Right lobe of liver (tissue), 6 donors: ENCODE data around the gene WDPCP. TPM values are rescaled to one million over a fixed set of nuclear protein-coding genes. Genes with fewer than 3 reads are reported as not detected.

Experiments
- ATAC-seq, 4 donors: fragments of 200-7000 bp; cut with Tn5 transposase; one replicate each; pipeline ENCODE4 v1.9.1; 2020; ENCODE audit warnings: mild to moderate bottlenecking in 4 of 4, moderate library complexity in 4 of 4
- DNase-seq, 3 donors: peaks; one replicate each; pipeline ENCODE4 v3.0.0-alpha.2; 2020
- H3K27ac ChIP-seq, 3 donors: fragments of 200-600 bp; one replicate each; pipeline ENCODE4 v1.8.0; 2022
- H3K27me3 ChIP-seq, 2 donors: fragments of 200-600 bp; one replicate each; pipeline ENCODE4 v1.8.0; 2022
- H3K36me3 ChIP-seq, 4 donors: fragments of 200-600 bp; sonication (generic) in 1 of 4; one replicate each; pipeline versions ENCODE4 v1.5.1 to v1.8.0; 2017 to 2022; ENCODE audit warnings: control low read depth in 1 of 4
- H3K4me1 ChIP-seq, 4 donors: fragments of 200-600 bp; sonication (generic) in 1 of 4; one replicate each; pipeline versions ENCODE4 v1.5.1 to v1.8.0; 2017 to 2022; ENCODE audit warnings: control low read depth in 1 of 4
- H3K4me3 ChIP-seq, 3 donors: fragments of 200-600 bp; one replicate each; pipeline ENCODE4 v1.8.0; 2022
- H3K9me3 ChIP-seq, 4 donors: fragments of 200-600 bp; sonication (generic) in 1 of 4; one replicate each; pipeline versions ENCODE4 v1.5.1 to v1.8.0; 2017 to 2022; ENCODE audit warnings: control low read depth in 1 of 4
- CTCF ChIP-seq, 4 donors: fragments of 200-600 bp in 3 of 4; fragments of 450-650 bp in 1 of 4; IDR thresholded peaks; one replicate each; pipeline versions ENCODE4 v1.5.1 to v1.8.0; 2016 to 2022; ENCODE audit warnings: antibody characterized with exemption in 4 of 4, mild to moderate bottlenecking in 2 of 4
- POLR2A ChIP-seq: fragments of 450-650 bp; IDR thresholded peaks from one replicate; pipeline ENCODE4 v1.6.1; 2017; ENCODE audit warnings: antibody characterized with exemption, mild to moderate bottlenecking
- WGBS: methylation state at CpG from one replicate; pipeline ENCODE4 v1.1.6; 2018; ENCODE audit warnings: low coverage, low lambda C conversion rate; ENCODE audit not compliant: insufficient coverage; ENCODE audit errors: missing lambda C conversion rate; 5-methylcytosine and 5-hydroxymethylcytosine counted together
- intact Hi-C, 2 donors: fragments of 100-400 bp; cut with DNase I; formaldehyde crosslinking; loops; one replicate each; pipeline versions ENCODE4 v1.11.2 to v1.14.1; 2022
- total RNA-seq, 6 experiments: library from RNA; depleted of rRNA in 2 of 6; stranded (reverse); fragments of >200 nt in 2 of 6; fragmentation: NEBNext Ultra II Directional in 3 of 6; extraction: Animal tissue kit (Norgen Biotek cat#: 25700) in 3 of 6; gene quantifications; one replicate each; pipeline versions ENCODE4 v1.1.0 to v1.2.4, GENCODE V29; 2016 to 2023
- donor health status: DM: no; HTN: yes; CAD: no.
- donor health status: DM: no; HTN: no; CAD: no.
- donor health status: DM: no; HTN: no; CAD: no.
- donor health status: DM: no; HTN: yes; CAD: no.
- donor health status: DM: no; HTN: yes; CAD: no.

Gene WDPCP
- total RNA-seq, 6 experiments from 2014 or later, result 2.7 to 4.4 (median 3.0) TPM

GRCh38 chr2:63587814-63588384, 378 bp downstream of the WDPCP start:
- no peaks in the 10 kb centered on the region for H3K36me3 ChIP-seq
- H3K9me3 ChIP-seq, result no peaks in the 10 kb centered on the region
- DNase-seq (no peak), ATAC-seq (no peak)
- peak overlapping the region; percentile 69 to 88 (median 81) for H3K4me3 ChIP-seq
- peak overlapping the region in 2 of 3 donors; percentile 73 to 76 for H3K27ac ChIP-seq
- H3K4me1 ChIP-seq, result peaks cover 0 to 38% (median 5%) of the 10 kb centered on the region in 4 donors
- TF ChIP-seq POLR2A, result no peak
- no peak for TF ChIP-seq CTCF (IDR thresholded peaks at IDR 0.05)
- intact Hi-C loops, result no loop called here
- no peaks in the 10 kb centered on the region for H3K27me3 ChIP-seq
- WGBS, result 2% methylated on average over 20 of the region's 33 CpGs

- Histone ChIP-seq H3K27me3 (no peaks in the 10 kb centered on the region), H3K27ac (no peak overlapping the region), H3K4me3 (no peak overlapping the region), H3K36me3 (no peaks in the 10 kb centered on the region), H3K4me1 (peaks cover 0 to 9% (median 0%) of the 10 kb centered on the region in 4 donors), H3K9me3 (no peaks in the 10 kb centered on the region)
- WGBS, result 88% methylated on average over 1 of the region's 1 CpG
- DNase-seq, result no peak
- no peak for ATAC-seq
- TF ChIP-seq POLR2A (no peak), CTCF (IDR thresholded peaks at IDR 0.05) (no peak)
- intact Hi-C loops, result no loop called here
Observed at GRCh38 chr2:63582873-63583272, 5.4 kb downstream of the WDPCP start.

GRCh38 chr2:63581298-63581961, 6.8 kb downstream of the WDPCP start:
- WGBS, result 28% methylated on average over 3 of the region's 5 CpGs

GRCh38 chr2:63580651-63581297, 7.5 kb downstream of the WDPCP start:
- Histone ChIP-seq H3K4me3 (no peak overlapping the region), H3K36me3 (no peaks in the 10 kb centered on the region), H3K9me3 (no peaks in the 10 kb centered on the region), H3K27ac (peak overlapping the region in 1 of 3 donors; percentile 45), H3K27me3 (no peaks in the 10 kb centered on the region), H3K4me1 (no peaks in the 10 kb centered on the region)
- ATAC-seq (no peak), DNase-seq (no peak)
- 81% methylated on average over 4 of the region's 4 CpGs for WGBS
- TF ChIP-seq CTCF (IDR thresholded peaks at IDR 0.05), result no peak
- TF ChIP-seq POLR2A, result no peak
- intact Hi-C loops, result no loop called here

More at GRCh38 chr2:63581298-63581961, 6.8 kb downstream of the WDPCP start:
- ATAC-seq (peak; percentile 95 to 98 (median 97)), DNase-seq (peak in 2 of 3 donors; percentile 30 to 70)
- no peaks in the 10 kb centered on the region for H3K27me3 ChIP-seq
- no peaks in the 10 kb centered on the region for H3K9me3 ChIP-seq
- no peak overlapping the region for H3K4me3 ChIP-seq
- TF ChIP-seq POLR2A, result no peak
- H3K4me1 ChIP-seq, result no peaks in the 10 kb centered on the region
- peak overlapping the region in 2 of 3 donors; percentile 43 to 45 for H3K27ac ChIP-seq
- no peaks in the 10 kb centered on the region for H3K36me3 ChIP-seq
- intact Hi-C loops, result no loop called here

GRCh38 chr2:63578767-63579166, 9.5 kb downstream of the WDPCP start:
- H3K9me3 ChIP-seq, result no peaks in the 10 kb centered on the region
- H3K36me3 ChIP-seq, result no peaks in the 10 kb centered on the region
- H3K4me3 ChIP-seq, result no peak overlapping the region
- no peaks in the 10 kb centered on the region for H3K27me3 ChIP-seq
- no peaks in the 10 kb centered on the region for H3K4me1 ChIP-seq
- no peak for TF ChIP-seq POLR2A
- no peak for DNase-seq
- intact Hi-C loops, result no loop called here
- no peak overlapping the region for H3K27ac ChIP-seq
- no peak for ATAC-seq
- 98% methylated on average over 3 of the region's 3 CpGs for WGBS
